Vagina (tissue), 2 donors: ENCODE measurements around the gene BCAS1. TPM values are rescaled to one million over a fixed set of nuclear protein-coding genes. Genes with fewer than 3 reads are reported as not detected.
A peak's percentile ranks its signal among the peaks of the same experiment; 100 is the strongest.

Experiments
- DNase-seq, 2 donors: peaks; one replicate each; pipeline ENCODE4 v3.0.0-alpha.2; 2017; ENCODE audit errors: extremely low spot score in 2 of 2
- H3K27ac ChIP-seq: fragments of 200-600 bp; sonication (generic); one replicate; pipeline ENCODE4 v1.5.1; 2019
- H3K27me3 ChIP-seq: fragments of 200-600 bp; sonication (generic); one replicate; pipeline ENCODE4 v1.5.1; 2019
- H3K36me3 ChIP-seq, 2 donors: fragments of 200-600 bp; sonication (generic); one replicate each; pipeline ENCODE4 v1.5.1; 2017 to 2019
- H3K4me1 ChIP-seq: fragments of 200-600 bp; sonication (generic); one replicate; pipeline ENCODE4 v1.5.1; 2019
- H3K4me3 ChIP-seq, 2 donors: fragments of 200-600 bp; sonication (generic); 1 replicate in 1 of 2; 2 replicates in 1 of 2; pipeline ENCODE4 v1.5.1; 2016 to 2019
- H3K9me3 ChIP-seq: fragments of 200-600 bp; sonication (generic); one replicate; pipeline ENCODE4 v1.5.1; 2019
- POLR2A ChIP-seq, 2 donors: fragments of 450-650 bp; IDR thresholded peaks; one replicate each; pipeline ENCODE4 v1.6.1; 2017; ENCODE audit warnings: antibody characterized with exemption in 2 of 2, mild to moderate bottlenecking in 2 of 2, moderate library complexity in 2 of 2
- POLR2AphosphoS5 ChIP-seq, 2 donors: sonication (generic); formaldehyde crosslinking; IDR thresholded peaks; one replicate each; pipeline ENCODE4 v1.9.0; 2017; ENCODE audit warnings: antibody characterized with exemption in 2 of 2, mild to moderate bottlenecking in 2 of 2, low read depth in 1 of 2; ENCODE audit not compliant: insufficient read depth in 1 of 2
- intact Hi-C: fragments of 100-400 bp; cut with DNase I; formaldehyde crosslinking; loops from one replicate; pipeline ENCODE4 v1.15.1; 2023
- total RNA-seq: library from RNA; depleted of rRNA; stranded (reverse); fragments of >200 nt; gene quantifications from one replicate; pipeline ENCODE4 v1.2.3, GENCODE V29; 2016
- TF ChIP-seq, protein P1 (sequence below), 3 experiments: fragments of 450-650 bp in 2 of 3; fragments of 200-600 bp in 1 of 3; sonication (generic) in 1 of 3; IDR thresholded peaks; one replicate each; pipeline ENCODE4 v1.5.1; 2017 to 2019; ENCODE audit warnings: antibody characterized with exemption in 3 of 3, mild to moderate bottlenecking in 2 of 3, moderate library complexity in 2 of 3

The BCAS1 gene
- total RNA-seq, 1 donor from 2014 or later: 2.7 TPM

DNA sequence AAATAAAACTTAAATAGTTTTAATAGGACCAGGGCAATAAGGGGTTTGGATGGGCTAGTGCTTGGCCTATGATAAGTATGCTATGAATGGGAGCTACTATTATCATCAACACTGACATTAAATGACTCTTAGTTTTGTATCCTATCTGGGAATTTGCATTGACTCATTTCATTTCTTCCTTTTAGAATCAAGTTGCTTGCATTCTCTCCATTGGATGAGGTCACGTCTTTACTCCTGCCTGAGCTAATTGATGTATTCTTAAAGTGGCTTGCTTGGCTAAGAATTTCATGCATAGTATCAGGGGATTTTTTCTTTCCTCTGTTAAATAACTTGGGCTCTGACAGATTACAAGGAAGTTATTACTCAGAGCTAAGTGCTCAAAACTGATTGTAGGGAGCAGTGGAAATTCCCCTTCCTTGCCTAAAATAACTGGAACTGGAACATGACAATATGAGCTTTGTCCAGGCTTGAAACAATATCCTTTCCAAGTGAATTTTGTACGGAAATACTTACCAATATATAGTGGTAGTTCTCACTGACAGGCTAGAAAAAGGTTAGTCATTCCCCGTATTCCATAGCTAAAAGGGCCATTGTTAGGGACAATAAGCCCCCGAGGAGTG is 169.9 kb downstream of the BCAS1 start:
- Histone ChIP-seq H3K27ac (peak overlapping the region; percentile 65), H3K4me3 (no peak overlapping the region), H3K27me3 (no peaks in the 10 kb centered on the region), H3K36me3 (no peaks in the 10 kb centered on the region), H3K4me1 (peaks cover 38% of the 10 kb centered on the region), H3K9me3 (no peaks in the 10 kb centered on the region)
- intact Hi-C loops: no loop called here
- DNase-seq: no peak
- peak in 1 of 2 donors; percentile 81 for TF ChIP-seq POLR2AphosphoS5 (IDR thresholded peaks at IDR 0.05; ENCODE audit: insufficient read depth in 1 of 2, low read depth in 1 of 2)
- no peak for TF ChIP-seq POLR2A (IDR thresholded peaks at IDR 0.05)

DNA sequence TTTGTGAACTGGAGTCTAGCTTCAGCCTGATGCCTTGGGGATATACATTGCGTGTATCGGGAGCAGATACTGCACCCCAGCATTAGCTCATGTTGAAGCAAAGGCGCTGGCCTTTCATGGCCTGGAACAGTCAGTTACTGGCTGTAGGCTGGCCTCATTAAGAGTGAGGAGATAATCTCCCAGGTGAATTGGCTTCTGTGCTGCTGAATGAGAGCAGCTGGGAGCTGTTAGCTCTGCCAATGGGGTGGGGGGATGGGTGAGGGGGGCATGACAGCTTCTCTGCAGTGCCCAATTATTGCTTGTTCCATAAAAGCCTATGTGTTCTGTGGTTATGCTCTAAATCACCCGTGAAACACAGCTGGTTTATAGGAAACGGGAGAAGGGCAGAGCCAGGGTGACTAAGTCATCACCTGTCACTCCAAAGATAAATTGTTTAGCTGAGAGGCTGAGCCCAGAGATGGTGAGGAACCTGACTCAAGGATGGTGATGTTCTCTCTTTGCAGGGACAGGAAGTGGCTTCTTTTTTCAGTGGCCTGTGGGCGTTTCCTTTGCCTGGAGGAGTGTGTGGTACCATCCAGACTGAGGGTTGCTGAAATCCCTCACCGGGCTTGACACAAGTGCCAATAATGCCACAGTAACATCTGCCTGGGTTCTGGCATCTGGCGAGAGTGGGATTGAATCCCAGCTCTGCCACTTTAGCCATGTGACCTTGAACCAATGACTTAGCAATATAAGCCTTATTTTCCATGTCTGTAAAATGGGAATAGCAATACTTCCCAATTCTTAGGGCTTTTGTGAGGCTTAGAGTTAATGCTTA is 170.8 kb downstream of the BCAS1 start:
- Histone ChIP-seq H3K36me3 (no peaks in the 10 kb centered on the region), H3K9me3 (no peaks in the 10 kb centered on the region), H3K27ac (peak overlapping the region; percentile 65), H3K4me3 (no peak overlapping the region), H3K4me1 (peaks cover 38% of the 10 kb centered on the region), H3K27me3 (no peaks in the 10 kb centered on the region)
- intact Hi-C loops: no loop called here
- DNase-seq: no peak
- TF ChIP-seq, protein P1, sequence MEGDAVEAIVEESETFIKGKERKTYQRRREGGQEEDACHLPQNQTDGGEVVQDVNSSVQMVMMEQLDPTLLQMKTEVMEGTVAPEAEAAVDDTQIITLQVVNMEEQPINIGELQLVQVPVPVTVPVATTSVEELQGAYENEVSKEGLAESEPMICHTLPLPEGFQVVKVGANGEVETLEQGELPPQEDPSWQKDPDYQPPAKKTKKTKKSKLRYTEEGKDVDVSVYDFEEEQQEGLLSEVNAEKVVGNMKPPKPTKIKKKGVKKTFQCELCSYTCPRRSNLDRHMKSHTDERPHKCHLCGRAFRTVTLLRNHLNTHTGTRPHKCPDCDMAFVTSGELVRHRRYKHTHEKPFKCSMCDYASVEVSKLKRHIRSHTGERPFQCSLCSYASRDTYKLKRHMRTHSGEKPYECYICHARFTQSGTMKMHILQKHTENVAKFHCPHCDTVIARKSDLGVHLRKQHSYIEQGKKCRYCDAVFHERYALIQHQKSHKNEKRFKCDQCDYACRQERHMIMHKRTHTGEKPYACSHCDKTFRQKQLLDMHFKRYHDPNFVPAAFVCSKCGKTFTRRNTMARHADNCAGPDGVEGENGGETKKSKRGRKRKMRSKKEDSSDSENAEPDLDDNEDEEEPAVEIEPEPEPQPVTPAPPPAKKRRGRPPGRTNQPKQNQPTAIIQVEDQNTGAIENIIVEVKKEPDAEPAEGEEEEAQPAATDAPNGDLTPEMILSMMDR (IDR thresholded peaks at IDR 0.05): no peak
- TF ChIP-seq POLR2AphosphoS5 (IDR thresholded peaks at IDR 0.05; ENCODE audit: insufficient read depth in 1 of 2, low read depth in 1 of 2): peak in 1 of 2 donors; percentile 46

DNA sequence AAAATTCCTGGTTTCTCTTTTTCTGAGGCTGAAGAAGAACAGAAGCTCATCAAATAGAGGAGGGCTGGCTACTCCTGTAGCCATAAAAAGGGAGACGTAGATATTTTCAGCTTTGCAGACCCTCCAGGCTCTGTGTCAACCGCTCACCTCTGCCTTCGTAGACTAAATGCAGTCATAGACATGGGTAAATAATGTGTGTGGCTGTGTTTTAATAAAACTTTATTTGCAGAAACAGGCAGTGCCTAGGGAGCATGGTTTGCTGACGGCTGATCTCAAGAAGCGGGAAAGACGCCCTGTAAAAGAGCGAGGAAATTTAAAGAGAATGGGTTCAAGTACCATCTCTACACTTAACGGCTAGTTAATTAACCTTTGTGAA is 171.8 kb downstream of the BCAS1 start:
- H3K4me3 ChIP-seq: no peak overlapping the region
- H3K4me1 ChIP-seq: peaks cover 38% of the 10 kb centered on the region
- no peaks in the 10 kb centered on the region for H3K9me3 ChIP-seq
- intact Hi-C loops: no loop called here
- no peaks in the 10 kb centered on the region for H3K36me3 ChIP-seq
- TF ChIP-seq, protein P1 (IDR thresholded peaks at IDR 0.05): no peak
- no peak for TF ChIP-seq POLR2AphosphoS5 (IDR thresholded peaks at IDR 0.05; ENCODE audit: insufficient read depth in 1 of 2, low read depth in 1 of 2)
- TF ChIP-seq POLR2A (IDR thresholded peaks at IDR 0.05): no peak
- H3K27me3 ChIP-seq: no peaks in the 10 kb centered on the region
- H3K27ac ChIP-seq: peak overlapping the region; percentile 1
- DNase-seq: no peak

DNA sequence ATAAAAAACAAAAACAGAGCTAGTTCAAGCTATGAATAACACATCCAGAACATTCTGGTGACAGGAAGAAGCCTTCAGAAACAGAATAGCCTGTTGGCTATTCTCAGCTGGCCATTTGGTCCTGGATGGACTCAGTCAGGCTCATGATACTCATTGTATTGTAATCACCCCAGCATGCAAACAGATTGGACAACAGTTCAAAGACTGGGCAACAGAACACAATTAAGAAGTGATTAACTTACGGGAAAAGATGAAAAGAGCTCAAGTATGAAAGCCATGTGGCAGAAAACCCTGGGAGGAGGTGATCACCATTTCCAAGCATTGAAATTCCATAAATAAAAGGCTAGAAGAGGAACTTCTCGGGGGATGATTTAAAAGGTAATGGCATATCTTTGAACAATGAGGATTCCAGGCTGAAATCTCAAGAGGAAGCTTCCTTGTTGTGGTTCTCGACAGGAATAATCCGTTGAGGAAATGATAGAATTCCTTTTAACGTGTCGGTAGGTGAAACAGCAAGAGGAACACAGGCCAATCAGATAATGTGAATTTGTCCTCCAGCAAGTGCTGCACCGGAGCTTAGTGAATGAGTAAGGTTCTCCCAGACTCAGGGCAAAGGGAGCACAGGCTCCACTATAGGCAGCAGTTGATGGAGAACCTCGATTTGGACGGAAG is 172.4 kb downstream of the BCAS1 start:
- DNase-seq: no peak

DNA sequence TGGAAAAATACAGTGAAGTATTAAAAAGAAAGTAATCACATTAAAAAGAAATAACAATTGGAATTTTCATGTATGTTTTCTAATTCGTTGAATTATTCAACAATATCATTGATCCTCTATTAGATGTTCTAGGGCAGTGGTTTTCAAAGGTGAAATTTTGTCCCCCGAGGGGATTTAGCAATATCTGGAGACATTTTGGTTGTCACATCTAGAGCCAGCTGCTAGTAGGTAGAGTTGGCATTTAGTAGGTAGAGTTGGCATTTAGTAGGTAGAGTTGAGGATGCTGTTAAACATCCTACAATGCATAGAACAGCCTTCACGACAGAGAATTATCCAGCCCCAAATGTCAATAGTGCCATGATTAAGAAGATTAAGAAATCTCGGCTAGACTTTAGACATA is 173.7 kb downstream of the BCAS1 start:
- Histone ChIP-seq H3K4me1 (peaks cover 36% of the 10 kb centered on the region), H3K9me3 (no peaks in the 10 kb centered on the region), H3K4me3 (no peak overlapping the region), H3K27me3 (no peaks in the 10 kb centered on the region), H3K27ac (no peak overlapping the region), H3K36me3 (no peaks in the 10 kb centered on the region)
- TF ChIP-seq, protein P1 (IDR thresholded peaks at IDR 0.05): no peak
- TF ChIP-seq POLR2AphosphoS5 (IDR thresholded peaks at IDR 0.05; ENCODE audit: insufficient read depth in 1 of 2, low read depth in 1 of 2) (no peak), POLR2A (IDR thresholded peaks at IDR 0.05) (no peak)
- intact Hi-C loops: no loop called here
- DNase-seq: no peak

More for the DNA sequence above, 172.4 kb downstream of the BCAS1 start:
- no peaks in the 10 kb centered on the region for H3K36me3 ChIP-seq
- TF ChIP-seq POLR2AphosphoS5 (IDR thresholded peaks at IDR 0.05; ENCODE audit: insufficient read depth in 1 of 2, low read depth in 1 of 2): peak in 1 of 2 donors; percentile 73
- no peak for TF ChIP-seq POLR2A (IDR thresholded peaks at IDR 0.05)
- no peak overlapping the region for H3K4me3 ChIP-seq
- peaks cover 38% of the 10 kb centered on the region for H3K4me1 ChIP-seq
- no peaks in the 10 kb centered on the region for H3K27me3 ChIP-seq
- intact Hi-C loops: no loop called here
- H3K9me3 ChIP-seq: no peaks in the 10 kb centered on the region
- H3K27ac ChIP-seq: peak overlapping the region; percentile 1
